ENCODE results near the gene SYNGAP1. TPM values are rescaled to one million over a fixed set of nuclear protein-coding genes. Genes with fewer than 3 reads are reported as not detected.

Gene SYNGAP1
- total and polyA plus RNA-seq, 9 of the 15 experiments (the other 6 are each of a cell fraction or from before 2014, with no cell fraction given) = 0.01 to 22.8 (median 3.2) TPM

DNA sequence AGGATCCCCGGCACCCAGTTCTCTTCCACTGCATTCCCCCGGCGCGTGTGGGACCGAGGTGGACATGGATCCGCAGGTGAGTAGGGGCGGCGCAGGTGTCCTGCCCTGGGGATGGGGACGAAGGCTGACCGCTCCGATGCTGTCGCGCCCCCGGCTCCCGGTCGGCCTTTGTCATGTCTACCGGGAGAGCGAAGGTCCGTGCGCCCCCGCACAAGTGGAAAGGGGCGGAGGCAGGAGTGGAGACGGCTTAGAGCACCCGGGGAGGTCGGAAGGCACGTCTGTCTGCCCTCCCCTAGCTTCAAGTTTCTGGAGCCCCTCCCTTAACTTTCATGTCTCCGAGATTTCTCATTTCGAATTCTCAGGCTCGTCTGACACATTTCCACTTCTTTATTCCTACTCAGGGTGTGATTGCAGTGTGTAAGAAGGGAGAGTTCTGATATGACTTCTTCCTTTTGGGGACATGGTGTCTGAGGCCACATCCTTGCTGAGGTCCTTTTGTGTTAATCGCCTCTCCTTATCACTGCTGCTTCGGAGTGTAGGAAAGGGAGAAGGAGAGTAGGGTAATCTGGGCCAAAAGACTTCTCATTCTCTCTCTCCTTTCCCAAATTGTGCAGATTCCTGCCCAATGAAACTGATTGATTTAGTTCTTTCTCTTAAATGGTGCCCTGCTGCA, 27.8 kb upstream of the SYNGAP1 start (continued):
- TF ChIP-seq PURB (CRISPR knock-in tag; IDR thresholded peaks at IDR 0.05; ENCODE audit: low read depth) (no peak), SIN3B (IDR thresholded peaks at IDR 0.05; ENCODE audit: low read depth) (peak; percentile 68; the same call in 1 of the 2 replicates), POLR2A (conservative IDR thresholded peaks at IDR 0.05) (peak; percentile 73), HLTF (IDR thresholded peaks at IDR 0.05) (0 out of 2 replicates have a peak, but pooled peaks have one; percentile 9), TCF7L2 (IDR thresholded peaks at IDR 0.05; ENCODE audit: low read depth, low read length) (no peak), PHTF2 (CRISPR knock-in tag; IDR thresholded peaks at IDR 0.05) (no peak), TAL1 (IDR thresholded peaks at IDR 0.05) (0 out of 2 replicates have a peak, but pooled peaks have one; percentile 2), NR2F6 (CRISPR knock-in tag; IDR thresholded peaks at IDR 0.05) (no peak), ZNF507 (tag; conservative IDR thresholded peaks at IDR 0.05) (no peak), ZNF707 (CRISPR knock-in tag; conservative IDR thresholded peaks at IDR 0.05) (0 out of 2 replicates have a peak, but pooled peaks have one; percentile 27), CSDE1 (IDR thresholded peaks at IDR 0.05) (peak in 1 of 2 experiments; percentile 9; a peak in 1 of 4 replicates), PRPF4 (IDR thresholded peaks at IDR 0.05; ENCODE audit: insufficient read depth, low read depth, low read length, poor library complexity, severe bottlenecking) (peak; percentile 4), RBFOX2 (IDR thresholded peaks at IDR 0.05; ENCODE audit: low read depth, low read length) (peak; percentile 88), MYC (IDR thresholded peaks at IDR 0.05; ENCODE audit: low read depth, low read length) (no peak), MYC (CRISPR knock-in tag; IDR thresholded peaks at IDR 0.05; ENCODE audit: borderline replicate concordance, low read depth) (peak; percentile 65; the same call in 1 of the 2 replicates), HNRNPL (IDR thresholded peaks at IDR 0.05; ENCODE audit: low read depth, low read length) (no peak)
- TF ChIP-seq, protein P1, sequence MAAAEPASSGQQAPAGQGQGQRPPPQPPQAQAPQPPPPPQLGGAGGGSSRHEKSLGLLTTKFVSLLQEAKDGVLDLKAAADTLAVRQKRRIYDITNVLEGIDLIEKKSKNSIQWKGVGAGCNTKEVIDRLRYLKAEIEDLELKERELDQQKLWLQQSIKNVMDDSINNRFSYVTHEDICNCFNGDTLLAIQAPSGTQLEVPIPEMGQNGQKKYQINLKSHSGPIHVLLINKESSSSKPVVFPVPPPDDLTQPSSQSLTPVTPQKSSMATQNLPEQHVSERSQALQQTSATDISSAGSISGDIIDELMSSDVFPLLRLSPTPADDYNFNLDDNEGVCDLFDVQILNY (CRISPR knock-in tag; IDR thresholded peaks at IDR 0.05) = peak; percentile 71; the same call in 1 of the 2 replicates
- TF ChIP-seq, protein P2, sequence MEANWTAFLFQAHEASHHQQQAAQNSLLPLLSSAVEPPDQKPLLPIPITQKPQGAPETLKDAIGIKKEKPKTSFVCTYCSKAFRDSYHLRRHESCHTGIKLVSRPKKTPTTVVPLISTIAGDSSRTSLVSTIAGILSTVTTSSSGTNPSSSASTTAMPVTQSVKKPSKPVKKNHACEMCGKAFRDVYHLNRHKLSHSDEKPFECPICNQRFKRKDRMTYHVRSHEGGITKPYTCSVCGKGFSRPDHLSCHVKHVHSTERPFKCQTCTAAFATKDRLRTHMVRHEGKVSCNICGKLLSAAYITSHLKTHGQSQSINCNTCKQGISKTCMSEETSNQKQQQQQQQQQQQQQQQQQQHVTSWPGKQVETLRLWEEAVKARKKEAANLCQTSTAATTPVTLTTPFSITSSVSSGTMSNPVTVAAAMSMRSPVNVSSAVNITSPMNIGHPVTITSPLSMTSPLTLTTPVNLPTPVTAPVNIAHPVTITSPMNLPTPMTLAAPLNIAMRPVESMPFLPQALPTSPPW (CRISPR knock-in tag; IDR thresholded peaks at IDR 0.05) = no peak
- TF ChIP-seq, protein P3, sequence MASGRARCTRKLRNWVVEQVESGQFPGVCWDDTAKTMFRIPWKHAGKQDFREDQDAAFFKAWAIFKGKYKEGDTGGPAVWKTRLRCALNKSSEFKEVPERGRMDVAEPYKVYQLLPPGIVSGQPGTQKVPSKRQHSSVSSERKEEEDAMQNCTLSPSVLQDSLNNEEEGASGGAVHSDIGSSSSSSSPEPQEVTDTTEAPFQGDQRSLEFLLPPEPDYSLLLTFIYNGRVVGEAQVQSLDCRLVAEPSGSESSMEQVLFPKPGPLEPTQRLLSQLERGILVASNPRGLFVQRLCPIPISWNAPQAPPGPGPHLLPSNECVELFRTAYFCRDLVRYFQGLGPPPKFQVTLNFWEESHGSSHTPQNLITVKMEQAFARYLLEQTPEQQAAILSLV (tag; IDR thresholded peaks at IDR 0.05) = no peak
- TF ChIP-seq, protein P4, sequence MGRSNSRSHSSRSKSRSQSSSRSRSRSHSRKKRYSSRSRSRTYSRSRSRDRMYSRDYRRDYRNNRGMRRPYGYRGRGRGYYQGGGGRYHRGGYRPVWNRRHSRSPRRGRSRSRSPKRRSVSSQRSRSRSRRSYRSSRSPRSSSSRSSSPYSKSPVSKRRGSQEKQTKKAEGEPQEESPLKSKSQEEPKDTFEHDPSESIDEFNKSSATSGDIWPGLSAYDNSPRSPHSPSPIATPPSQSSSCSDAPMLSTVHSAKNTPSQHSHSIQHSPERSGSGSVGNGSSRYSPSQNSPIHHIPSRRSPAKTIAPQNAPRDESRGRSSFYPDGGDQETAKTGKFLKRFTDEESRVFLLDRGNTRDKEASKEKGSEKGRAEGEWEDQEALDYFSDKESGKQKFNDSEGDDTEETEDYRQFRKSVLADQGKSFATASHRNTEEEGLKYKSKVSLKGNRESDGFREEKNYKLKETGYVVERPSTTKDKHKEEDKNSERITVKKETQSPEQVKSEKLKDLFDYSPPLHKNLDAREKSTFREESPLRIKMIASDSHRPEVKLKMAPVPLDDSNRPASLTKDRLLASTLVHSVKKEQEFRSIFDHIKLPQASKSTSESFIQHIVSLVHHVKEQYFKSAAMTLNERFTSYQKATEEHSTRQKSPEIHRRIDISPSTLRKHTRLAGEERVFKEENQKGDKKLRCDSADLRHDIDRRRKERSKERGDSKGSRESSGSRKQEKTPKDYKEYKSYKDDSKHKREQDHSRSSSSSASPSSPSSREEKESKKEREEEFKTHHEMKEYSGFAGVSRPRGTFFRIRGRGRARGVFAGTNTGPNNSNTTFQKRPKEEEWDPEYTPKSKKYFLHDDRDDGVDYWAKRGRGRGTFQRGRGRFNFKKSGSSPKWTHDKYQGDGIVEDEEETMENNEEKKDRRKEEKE (IDR thresholded peaks at IDR 0.05; ENCODE audit: borderline replicate concordance in 1 of 2, control insufficient read depth in 1 of 2, low read depth in 2 of 2, low read length in 1 of 2) = no peak
- TF ChIP-seq, protein P5, sequence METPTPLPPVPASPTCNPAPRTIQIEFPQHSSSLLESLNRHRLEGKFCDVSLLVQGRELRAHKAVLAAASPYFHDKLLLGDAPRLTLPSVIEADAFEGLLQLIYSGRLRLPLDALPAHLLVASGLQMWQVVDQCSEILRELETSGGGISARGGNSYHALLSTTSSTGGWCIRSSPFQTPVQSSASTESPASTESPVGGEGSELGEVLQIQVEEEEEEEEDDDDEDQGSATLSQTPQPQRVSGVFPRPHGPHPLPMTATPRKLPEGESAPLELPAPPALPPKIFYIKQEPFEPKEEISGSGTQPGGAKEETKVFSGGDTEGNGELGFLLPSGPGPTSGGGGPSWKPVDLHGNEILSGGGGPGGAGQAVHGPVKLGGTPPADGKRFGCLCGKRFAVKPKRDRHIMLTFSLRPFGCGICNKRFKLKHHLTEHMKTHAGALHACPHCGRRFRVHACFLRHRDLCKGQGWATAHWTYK (CRISPR knock-in tag; IDR thresholded peaks at IDR 0.05) = no peak
